BJ (cell line): ENCODE measurements around the gene OOSP3. TPM values are rescaled to one million over a fixed set of nuclear protein-coding genes. Genes with fewer than 3 reads are reported as not detected.

Experiments
- CTCF ChIA-PET: fragments of 350-600 bp; formaldehyde crosslinking; extraction: SDS; loops from one replicate; lab custom pipeline; 2021; ENCODE audit warnings: antibody characterized with exemption, inconsistent platforms; lab: Yijun Ruan, JAX
- POLR2A ChIA-PET: fragments of 300-600 bp; sonication (Branson Sonifier 250); formaldehyde crosslinking; extraction: SDS; loops from one replicate; lab custom pipeline; 2021; ENCODE audit warnings: antibody characterized with exemption; lab: Charles Lee
- DNase-seq: peaks from one replicate; pipeline ENCODE4 v3.0.0-alpha.2; 2011; ENCODE audit warnings: low read depth
- H3K27me3 ChIP-seq: 2 replicates; pipeline ENCODE4 v1.6.0; 2011; ENCODE audit warnings: low read length; ENCODE audit not compliant: control insufficient read depth, insufficient read depth
- H3K36me3 ChIP-seq: 2 replicates; pipeline ENCODE4 v1.5.1; 2011; ENCODE audit warnings: low read length; ENCODE audit not compliant: control insufficient read depth, insufficient read depth
- H3K4me3 ChIP-seq: 2 replicates; pipeline ENCODE4 v1.5.1; 2011; ENCODE audit warnings: low read depth, mild to moderate bottlenecking, control low read depth, low read length
- CTCF ChIP-seq: IDR thresholded peaks from 2 replicates; pipeline ENCODE4 v1.5.1; 2011; ENCODE audit warnings: low read depth, mild to moderate bottlenecking, control low read depth, inconsistent platforms, low read length, moderate library complexity; ENCODE audit not compliant: insufficient read depth
- polyA plus RNA-seq: library from polyadenylated mRNA; depleted of rRNA; stranded (reverse); fragments of >200 nt; gene quantifications from 2 replicates; pipeline ENCODE4 v1.2.3, GENCODE V29; 2011

OOSP3 gene
- polyA plus RNA-seq, 1 experiment = not detected

- ChIA-PET POLR2A (no interaction called here), CTCF (no interaction called here)
- no peaks in the 10 kb centered on the region for H3K27me3 ChIP-seq
- no peak for DNase-seq
- no peaks in the 10 kb centered on the region for H3K36me3 ChIP-seq
- no peak overlapping the region for H3K4me3 ChIP-seq
- TF ChIP-seq CTCF = no peak
Measured at GRCh38 chr11:59894616-59895015, 16.0 kb downstream of the OOSP3 start.

- DNase-seq = no peak
- TF ChIP-seq CTCF = no peak
- POLR2A ChIA-PET = no interaction called here
- no peaks in the 10 kb centered on the region for H3K27me3 ChIP-seq
- no peak overlapping the region for H3K4me3 ChIP-seq
- H3K36me3 ChIP-seq = no peaks in the 10 kb centered on the region
- CTCF ChIA-PET = no interaction called here
Measured at GRCh38 chr11:59898046-59898445, 19.5 kb downstream of the OOSP3 start.

- Histone ChIP-seq H3K36me3 (no peaks in the 10 kb centered on the region), H3K4me3 (no peak overlapping the region), H3K27me3 (no peaks in the 10 kb centered on the region)
- CTCF ChIA-PET = no interaction called here
- TF ChIP-seq CTCF = no peak
- no peak for DNase-seq
- POLR2A ChIA-PET = no interaction called here
Measured at GRCh38 chr11:59898650-59899049, 20.1 kb downstream of the OOSP3 start.

- Histone ChIP-seq H3K4me3 (no peak overlapping the region), H3K36me3 (no peaks in the 10 kb centered on the region), H3K27me3 (no peaks in the 10 kb centered on the region)
- TF ChIP-seq CTCF = no peak
- ChIA-PET POLR2A (no interaction called here), CTCF (interaction anchor here (0.6 kb wide), 1 partner anchor 1597 kb away, joined by 3 read pairs; no protein-coding TSS in a partner anchor)
- no peak for DNase-seq
Measured at GRCh38 chr11:59899532-59899931, 20.9 kb downstream of the OOSP3 start.

GRCh38 chr11:59900366-59901126 is 22.0 kb downstream of the OOSP3 start:
- CTCF ChIA-PET = interaction anchor here (1.5 kb wide), 1 partner anchor 18 kb away, joined by 4 read pairs; no protein-coding TSS in a partner anchor
- H3K4me3 ChIP-seq = no peak overlapping the region
- no peaks in the 10 kb centered on the region for H3K36me3 ChIP-seq
- H3K27me3 ChIP-seq = no peaks in the 10 kb centered on the region
- TF ChIP-seq CTCF = no peak
- no peak for DNase-seq
- POLR2A ChIA-PET = no interaction called here
